ENCODE data around the gene GPR26.

The GPR26 gene, protein sequence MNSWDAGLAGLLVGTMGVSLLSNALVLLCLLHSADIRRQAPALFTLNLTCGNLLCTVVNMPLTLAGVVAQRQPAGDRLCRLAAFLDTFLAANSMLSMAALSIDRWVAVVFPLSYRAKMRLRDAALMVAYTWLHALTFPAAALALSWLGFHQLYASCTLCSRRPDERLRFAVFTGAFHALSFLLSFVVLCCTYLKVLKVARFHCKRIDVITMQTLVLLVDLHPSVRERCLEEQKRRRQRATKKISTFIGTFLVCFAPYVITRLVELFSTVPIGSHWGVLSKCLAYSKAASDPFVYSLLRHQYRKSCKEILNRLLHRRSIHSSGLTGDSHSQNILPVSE

DNA sequence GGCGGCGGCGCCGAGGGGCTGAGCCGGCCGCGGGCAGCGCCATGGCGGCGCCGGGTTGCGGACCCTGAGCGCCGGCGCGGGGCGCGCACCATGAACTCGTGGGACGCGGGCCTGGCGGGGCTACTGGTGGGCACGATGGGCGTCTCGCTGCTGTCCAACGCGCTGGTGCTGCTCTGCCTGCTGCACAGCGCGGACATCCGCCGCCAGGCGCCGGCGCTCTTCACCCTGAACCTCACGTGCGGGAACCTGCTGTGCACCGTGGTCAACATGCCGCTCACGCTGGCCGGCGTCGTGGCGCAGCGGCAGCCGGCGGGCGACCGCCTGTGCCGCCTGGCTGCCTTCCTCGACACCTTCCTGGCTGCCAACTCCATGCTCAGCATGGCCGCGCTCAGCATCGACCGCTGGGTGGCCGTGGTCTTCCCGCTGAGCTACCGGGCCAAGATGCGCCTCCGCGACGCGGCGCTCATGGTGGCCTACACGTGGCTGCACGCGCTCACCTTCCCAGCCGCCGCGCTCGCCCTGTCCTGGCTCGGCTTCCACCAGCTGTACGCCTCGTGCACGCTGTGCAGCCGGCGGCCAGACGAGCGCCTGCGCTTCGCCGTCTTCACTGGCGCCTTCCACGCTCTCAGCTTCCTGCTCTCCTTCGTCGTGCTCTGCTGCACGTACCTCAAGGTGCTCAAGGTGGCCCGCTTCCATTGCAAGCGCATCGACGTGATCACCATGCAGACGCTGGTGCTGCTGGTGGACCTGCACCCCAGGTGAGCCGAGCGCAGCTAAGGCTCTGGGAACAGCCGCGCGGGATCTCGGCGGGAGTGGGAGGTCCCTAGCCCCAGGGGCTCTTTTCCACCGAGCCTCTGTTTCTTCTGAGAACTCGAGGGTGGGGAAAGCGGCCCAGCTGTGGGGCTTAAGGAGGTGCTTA is at the start of gene GPR26:
GPR26 (plus strand) TSS at position 38 of the 919 bp plus-strand sequence; CDS start at position 91, 53 bp downstream.
- FAIRE-seq: no peak

DNA sequence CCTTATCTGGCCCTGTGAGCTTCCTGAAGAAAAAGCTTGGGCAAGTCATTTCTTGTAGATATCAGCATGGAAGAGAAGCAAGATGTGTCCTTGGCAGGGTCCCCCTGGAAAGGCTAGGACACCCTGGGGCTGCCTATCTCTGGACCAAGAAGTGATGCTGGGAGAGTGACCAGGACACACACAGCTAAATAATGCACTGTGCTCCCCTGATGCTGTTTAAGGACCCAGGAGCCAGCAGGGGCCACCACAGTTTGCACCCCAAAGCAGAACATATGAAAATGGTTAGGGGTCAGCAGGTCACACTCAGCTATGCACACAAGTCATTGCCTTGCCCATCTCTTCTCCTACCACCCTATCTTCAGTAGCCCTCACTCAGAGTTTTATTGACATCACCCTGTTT is 47.9 kb upstream of the GPR26 start:
- FAIRE-seq: no peak

DNA sequence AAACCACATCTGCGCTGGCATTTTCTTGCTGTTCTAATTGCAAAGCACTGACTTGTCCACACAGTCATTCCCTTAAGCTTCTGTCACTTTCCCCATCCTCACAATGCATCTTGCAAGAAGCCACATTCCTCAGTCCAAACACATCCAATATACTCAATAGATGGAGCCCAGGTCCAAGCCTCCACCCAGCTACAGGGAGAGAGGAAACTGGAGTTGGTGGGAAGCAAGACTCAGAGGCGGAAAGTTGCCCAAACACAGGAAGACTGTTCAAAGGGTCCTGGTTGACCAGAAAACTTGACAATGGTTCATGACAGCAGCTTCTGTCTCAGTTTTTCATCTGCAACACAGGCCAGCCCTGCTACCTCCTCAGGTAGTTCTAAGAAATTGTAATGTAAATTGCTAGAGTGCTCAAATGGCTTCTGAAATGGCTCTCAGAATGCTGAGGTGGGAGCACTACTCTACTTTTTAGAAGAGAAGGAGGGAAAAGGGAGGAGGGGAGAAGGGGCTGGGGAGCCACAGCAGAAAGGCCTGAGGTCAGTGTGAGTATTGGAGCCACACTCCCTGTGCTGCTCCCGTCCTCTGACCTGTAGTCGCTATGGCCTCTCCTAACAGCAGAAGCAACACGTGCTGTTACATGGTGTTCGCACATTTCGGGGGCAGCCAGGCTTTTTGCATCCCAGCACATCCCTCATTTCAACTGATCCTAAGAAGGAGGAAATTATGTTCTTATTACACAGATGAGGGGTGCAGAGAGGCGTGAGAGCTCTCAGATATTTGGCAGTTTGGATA is 46.9 kb upstream of the GPR26 start:
- no peak for FAIRE-seq

DNA sequence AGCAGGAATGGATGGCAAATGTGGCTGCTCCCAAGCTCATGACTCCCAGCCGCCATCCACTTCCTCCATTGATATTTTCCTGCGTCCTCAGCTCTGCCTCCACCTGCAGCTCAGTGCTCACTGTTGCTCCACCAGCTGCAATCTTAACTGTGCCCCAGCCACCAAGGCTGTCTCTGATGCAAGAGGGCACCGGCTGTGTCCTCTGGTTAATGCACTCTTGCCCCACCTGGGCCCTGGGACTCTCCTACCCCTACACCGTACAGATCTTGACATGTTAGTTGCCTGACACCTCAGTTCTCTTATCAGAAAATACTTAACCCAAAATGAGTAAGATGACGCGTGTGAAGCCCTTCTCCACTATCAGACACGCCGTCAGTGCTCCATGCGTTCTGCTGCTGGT is 45.5 kb upstream of the GPR26 start:
- no peak for FAIRE-seq

DNA sequence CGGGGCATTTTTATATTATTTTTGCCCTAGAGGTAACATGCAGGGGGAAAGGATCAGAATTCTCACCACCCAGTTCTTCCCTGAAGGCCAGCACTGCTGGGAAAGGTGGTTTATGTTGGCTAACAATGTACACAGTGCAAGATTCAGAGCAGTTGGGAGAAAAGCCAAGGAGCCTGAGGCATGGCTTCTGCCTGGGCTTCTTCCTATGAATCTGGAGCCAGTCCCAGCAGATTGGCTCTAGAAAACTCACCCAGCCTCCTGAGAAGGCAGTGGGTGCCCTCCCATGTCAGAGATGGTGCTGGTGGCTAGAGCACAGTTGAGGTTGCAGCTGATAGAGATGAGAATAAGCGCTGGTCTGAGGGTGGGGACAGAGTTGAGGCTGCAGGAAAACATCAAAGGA is 44.7 kb upstream of the GPR26 start:
- FAIRE-seq: no peak

DNA sequence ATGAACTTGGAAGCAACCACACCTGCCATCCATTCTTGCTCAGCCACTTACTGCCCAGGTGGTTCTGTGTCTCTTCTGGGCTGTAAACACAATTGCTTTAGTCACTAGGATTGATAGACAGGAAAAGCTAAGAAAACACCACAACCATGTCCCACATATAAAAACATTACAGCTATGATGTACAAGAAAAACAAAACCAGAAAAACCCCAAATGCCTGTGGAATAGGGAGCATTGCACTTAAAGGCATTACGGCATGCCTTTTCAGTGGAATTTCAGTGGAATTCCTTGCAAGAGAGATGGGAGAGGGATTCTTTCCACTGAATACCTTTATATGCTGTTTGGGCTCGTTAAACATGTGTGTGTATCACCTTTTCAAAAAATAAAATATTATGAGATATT is 44.2 kb upstream of the GPR26 start:
- FAIRE-seq: no peak

DNA sequence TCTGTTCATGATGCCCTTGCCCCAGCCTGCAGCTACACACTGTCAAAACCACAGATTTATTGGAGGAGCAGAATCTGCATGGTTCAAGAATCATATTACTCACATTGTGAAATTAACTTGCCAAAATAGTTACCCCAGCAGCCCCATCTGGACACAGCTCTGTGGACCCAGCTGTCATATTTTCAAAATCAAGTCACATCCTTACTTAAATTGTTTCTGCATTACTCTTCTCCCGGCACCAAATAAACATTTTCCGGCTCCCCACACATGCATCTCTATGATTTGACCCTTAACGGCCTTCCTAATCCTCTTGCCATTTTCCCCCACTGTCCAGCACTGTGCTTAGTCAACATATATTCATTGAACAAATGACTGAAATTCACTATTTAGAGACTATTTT is 43.8 kb upstream of the GPR26 start:
- FAIRE-seq: no peak

DNA sequence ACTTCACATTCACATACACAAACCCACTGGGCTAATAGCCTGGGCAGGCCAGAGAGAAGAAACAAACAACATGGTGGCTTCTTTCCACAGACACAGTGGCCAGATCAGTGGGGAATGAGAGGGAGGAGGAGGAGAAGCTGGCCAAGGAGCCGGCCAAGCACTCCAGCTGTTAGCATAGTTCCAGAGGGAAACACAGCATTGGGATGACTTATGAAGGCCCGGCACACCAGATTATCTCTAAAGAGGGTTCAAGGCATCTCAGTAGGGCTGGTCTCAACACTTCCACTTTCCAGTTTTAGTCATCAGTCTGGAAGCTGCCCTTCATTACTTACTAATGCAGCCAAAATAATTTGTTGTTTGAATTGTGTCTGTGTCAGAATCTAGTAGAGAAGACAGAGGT is 42.1 kb upstream of the GPR26 start:
- no peak for FAIRE-seq

DNA sequence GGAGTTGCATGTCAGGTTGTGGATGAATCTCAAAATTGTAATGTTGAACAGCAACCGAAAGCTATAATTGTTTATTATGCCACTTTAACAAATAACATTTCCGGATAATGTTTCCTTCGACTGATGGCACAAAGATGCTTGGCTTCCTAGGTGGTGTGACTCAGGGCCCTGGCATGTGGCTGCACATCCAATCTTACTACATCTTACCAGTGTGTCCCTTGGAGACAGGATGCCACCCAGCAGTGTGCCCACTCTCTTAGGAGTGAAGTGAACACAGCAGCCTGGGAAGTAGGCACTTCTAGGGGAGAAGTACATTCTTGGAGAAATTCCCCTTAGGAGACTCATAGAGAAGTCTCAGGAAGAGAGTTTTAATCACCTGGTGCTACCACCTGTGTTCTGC is 33.0 kb upstream of the GPR26 start:
- FAIRE-seq: no peak

DNA sequence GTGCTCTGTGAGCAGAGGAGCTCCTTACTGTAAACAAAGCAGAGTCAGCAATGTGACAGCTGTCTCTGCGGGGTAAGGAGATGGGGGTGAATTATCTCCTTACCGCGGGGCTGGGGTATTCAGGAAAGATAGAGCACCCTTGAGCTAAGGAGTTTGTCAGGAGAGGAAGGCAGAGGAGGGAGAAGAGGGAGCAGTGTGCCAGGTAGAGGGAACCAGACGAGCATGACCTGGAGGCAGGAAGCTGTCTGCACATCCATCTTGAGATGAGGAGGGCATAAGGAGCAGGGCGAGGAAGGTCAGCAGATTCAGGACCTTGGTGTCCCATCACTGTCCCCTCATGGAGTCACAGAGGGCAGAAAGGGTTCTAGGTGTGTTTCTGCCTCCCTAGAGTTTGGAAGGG is 32.5 kb upstream of the GPR26 start:
- FAIRE-seq: no peak

DNA sequence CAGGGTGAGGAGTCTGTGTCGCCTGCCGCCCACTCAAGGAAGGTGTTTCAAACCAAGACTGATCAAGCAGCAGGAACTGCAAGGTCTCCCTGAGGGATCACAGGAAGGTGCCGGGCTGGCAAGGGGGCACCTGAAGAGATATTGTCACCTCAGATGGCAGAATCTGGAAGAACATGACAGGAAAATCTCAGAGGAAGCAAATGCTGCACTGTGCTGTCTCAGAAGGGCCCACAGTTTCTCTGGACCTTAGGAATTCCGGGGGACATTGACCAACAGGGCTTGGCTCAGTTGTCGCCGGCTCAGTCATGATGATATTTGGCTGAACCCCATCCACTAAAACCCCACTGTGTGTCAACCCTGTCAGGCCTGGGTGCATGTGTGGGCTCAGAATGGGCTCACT is 31.9 kb upstream of the GPR26 start:
- FAIRE-seq: no peak

DNA sequence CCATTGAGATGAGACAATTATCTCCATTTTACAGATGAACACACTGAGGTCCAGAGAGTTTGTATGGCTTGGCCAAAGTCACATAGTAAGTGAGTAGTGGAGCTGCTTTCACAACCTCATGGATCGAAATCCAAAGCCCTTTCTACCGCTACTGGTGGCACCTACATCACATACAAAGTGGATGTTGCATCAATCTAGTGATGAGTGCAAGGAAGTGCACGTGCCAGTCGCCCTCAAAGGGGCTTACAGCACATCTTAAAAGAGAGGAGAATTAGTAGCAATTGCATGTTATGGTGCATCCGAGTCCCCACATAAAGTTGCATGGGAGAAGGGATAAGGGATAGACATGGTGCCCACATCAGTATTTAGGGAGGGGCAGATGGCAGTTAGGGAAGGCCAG is 31.0 kb upstream of the GPR26 start:
- no peak for FAIRE-seq

DNA sequence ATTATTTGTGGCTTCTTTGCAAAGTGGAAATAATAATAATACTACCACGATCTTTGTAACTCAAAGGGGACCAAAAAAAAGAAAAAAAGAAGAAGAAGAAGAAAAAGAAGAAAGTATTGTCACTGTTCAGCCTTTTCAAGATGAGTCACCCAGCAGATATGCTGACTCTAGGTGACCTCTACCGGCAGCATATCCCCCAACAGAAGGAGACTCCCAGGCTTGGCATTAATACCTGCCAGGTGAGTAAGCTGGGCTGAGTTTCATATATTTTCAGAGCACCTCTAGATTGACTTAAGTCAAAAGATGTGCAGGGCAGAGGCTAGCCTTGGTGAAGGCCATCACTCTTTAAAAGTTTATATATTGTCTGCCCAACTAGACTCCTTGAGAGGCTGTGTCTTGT is 30.4 kb upstream of the GPR26 start:
- no peak for FAIRE-seq

DNA sequence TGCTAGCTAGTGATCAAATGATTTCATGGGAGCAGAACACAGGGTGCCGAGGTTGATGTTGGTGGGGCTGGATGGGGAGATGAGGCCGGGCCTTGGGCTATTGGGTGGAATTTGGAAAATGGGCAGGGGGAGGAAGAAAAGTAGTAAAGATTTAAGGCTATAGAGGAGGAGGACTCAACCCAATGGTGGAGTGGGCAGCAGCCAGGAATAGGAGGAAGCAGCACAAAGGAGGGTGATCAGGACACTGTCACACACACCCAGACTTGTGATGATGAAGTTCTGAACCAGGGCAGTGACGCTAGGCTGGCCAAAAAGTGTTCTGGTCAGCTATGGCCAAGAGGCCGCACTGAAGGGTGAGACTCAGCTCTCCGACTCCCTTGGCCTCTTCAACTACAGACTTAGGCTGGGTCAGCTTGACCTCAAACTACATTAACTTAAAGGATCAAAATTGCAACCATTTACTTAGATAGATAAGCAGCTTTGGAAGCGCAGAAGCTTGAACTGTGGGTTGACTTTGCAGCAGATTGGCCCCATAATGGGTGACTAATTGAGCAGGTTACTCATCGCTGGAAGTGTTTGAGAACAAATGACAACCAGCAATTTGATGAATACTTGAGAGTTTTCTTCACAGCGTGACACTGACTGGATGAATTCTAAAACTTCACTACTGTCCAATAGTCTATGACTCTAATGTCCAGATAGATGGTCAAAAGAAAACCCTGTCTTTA is 29.4 kb upstream of the GPR26 start:
- FAIRE-seq: no peak

DNA sequence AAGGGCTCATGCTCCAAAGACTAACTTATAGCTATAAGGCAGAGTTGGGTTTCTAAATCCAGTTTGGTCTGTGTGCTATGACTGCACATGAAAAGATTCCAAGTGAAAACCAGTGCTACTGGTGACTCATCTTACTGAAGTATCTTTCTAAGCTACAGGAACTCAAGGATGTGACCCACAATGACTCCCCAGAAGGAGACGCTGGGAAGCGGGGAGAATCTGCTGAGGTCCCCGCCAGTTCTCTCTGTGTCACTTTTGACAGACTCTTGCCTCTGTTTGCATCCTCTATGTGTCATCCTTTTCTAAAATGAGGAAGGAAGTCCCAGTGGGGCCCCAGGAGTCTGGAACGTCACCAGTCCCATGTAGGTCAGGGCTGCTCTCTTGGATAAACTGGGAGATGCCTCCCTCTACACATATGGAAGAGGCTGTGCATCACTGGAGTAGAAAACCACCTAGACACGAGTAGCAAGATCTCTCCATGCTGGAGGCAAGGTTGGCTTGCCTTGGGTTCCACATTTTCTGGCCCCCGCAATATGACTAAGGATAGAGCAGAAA is 28.8 kb upstream of the GPR26 start:
- FAIRE-seq: no peak

DNA sequence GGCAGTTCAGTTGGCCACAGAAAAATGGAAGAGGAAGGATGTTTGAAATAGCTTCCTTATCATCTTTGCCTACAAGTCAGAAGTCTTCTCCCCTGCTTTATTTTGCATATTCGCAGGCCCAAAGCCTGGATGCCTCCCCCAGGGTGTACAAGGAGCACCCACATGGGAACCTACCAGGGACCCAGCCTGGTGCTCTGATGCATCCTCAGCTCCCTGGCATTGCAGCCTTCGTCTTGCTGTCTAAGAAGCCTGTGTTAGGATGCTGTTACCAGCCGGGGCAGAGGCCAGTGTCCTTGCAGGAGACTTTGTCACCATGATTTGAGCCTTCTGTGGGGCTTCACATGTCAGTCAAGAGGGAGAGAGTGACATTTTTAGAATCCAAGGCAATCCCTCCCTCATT is 27.0 kb upstream of the GPR26 start:
- FAIRE-seq: no peak

DNA sequence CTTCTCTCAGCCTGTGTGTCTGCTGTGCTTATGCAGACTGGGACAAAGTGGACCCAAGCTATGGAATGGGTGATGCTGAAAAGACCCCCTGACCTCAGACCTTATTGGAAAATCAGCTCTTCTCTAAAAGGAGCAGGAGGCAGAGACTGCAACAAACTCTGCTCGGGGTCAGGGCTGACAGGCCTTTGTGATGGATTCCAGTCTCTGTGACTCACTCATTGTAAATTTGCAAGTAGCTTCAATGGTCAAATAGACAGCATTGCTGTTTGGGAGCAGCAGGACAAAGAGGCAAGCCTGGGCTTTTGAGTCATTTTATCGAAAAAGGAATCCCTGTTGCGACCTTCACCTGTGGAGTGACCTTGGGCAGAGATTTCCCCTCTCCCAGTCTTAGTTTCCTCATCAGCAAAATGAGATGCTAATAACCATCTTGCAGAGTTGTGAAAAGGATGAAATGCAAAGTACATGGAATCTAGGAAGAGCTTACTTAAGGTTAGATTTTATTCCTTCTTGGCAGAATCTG is 26.1 kb upstream of the GPR26 start:
- FAIRE-seq: no peak

DNA sequence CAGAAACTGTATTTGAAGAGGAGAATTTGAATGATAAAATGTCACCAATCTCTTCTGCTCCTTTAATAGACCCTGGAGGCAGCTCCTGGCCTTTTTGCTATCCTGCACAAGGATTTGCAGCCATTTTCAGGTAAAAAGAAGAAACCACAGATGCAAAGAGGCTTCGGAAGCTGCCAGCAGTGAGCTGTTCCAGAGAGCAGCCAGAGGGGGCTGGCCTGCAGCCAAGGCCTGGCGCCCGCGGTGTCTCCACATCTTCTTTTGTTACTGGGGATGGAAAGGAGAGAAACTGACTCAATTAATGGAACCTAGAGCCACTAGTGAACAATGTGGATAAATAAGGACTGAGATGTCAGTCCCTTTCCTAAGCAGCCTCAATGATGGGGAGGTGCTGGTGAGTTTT is 23.9 kb upstream of the GPR26 start:
- no peak for FAIRE-seq

DNA sequence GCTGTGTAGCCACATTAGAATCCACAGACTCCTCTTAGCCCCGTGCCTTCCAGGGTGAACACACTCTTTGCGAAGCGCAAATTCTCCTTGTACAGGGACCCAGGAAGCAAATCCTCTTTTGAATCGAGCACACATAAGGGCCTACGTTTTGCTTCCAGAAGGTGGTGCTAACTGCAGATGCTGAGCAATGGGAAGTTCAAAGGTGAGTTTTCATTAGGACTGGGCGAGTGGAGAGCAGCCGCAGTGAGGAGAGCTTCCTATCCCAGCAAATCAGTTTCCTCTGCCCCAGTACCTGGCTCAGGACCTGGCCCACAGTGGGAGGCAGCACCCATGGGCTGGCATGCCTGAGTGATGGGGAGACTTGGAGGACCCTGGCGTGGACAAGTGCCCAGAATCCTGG is 23.5 kb upstream of the GPR26 start:
- no peak for FAIRE-seq

DNA sequence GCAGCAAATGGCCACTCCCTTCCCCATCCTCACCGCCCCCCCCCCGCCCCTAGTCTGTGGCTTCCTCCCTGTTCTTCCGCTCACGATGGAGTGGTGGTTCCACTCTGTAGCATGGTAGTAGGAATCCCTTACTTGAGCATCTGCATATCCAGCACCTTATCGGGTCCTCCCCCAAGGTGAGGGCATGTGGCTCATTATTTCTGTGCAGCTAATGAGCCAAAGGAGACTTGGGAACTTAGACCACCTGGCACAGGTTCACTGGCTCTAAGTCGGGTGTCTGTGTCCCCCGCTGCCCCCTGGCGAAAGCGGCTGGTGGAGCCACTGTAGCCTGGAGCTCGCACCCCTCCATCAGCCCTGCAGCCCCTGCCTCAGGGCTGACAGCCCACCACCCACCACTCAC is 22.8 kb upstream of the GPR26 start:
- no peak for FAIRE-seq

DNA sequence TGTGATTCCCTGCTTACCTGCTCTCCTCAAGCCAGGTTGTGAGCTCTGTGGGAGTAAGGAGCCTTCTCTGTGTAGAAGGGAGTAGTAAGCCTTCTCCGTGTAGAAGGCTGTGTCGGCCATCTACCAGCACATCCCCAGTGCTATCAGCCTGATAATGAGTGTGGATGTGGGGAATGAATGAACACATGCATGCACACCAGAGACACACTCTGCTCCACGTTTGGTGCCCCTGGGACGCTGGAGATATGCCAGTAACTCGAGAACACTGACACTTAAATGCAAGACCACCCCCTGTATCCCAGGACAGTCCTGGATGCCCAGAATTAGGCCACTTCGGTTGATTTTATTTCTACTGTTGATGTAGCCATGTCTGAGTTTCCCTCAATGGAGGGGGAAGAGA is 21.1 kb upstream of the GPR26 start:
- FAIRE-seq: no peak

DNA sequence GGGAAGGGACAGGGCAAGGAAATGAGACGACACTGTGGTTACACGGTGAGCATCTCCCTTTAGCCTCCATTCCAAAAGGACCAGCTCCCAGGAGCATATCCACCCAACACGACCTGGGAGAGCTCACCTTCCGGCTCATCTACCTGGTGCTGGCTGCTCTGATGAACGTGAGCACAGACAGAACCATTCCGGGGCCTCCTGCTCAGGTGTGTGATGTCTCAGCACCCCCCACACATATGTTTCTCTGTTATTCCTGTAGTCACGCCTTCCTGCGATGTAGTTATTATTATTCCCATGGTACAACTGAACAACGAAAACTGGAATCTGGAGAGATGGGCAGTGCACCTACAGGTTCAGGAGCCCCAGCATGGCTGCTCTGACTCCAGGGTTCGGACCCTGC is 20.5 kb upstream of the GPR26 start:
- FAIRE-seq: no peak

All from islet of Langerhans (tissue), 1 donor.